Measurements from ENCODE around the gene C1orf35.

- no peak for TF ChIP-seq EZH2 (IDR thresholded peaks at IDR 0.05)
- no peak for TF ChIP-seq POLR2AphosphoS5 (IDR thresholded peaks at IDR 0.05; ENCODE audit: borderline replicate concordance, low read depth, low read length)
These were observed 23.4 kb downstream of the C1orf35 start for GRCh38 chr1:228079601-228080263.

Measured in SK-N-MC (cell line).